GM12875 (cell line): ENCODE measurements around the gene INPP5J.

ENCODE experiments used
- H3K4me3 ChIP-seq: one replicate; pipeline ENCODE4 v1.5.1; 2011; ENCODE audit warnings: low read depth, low read length, control low read depth
- CTCF ChIP-seq: IDR thresholded peaks from 2 replicates; pipeline ENCODE4 v1.5.1; 2011; ENCODE audit warnings: low read depth, mild to moderate bottlenecking, control low read depth, inconsistent platforms, low read length, moderate library complexity, borderline replicate concordance; ENCODE audit not compliant: insufficient read depth

The INPP5J gene

GRCh38 chr22:31143537-31143936 is 20.8 kb downstream of the INPP5J start:
- no peak overlapping the region for H3K4me3 ChIP-seq
- no peak for TF ChIP-seq CTCF

GRCh38 chr22:31144223-31144622 is 21.5 kb downstream of the INPP5J start:
- no peak for TF ChIP-seq CTCF
- H3K4me3 ChIP-seq = no peak overlapping the region

- no peak for TF ChIP-seq CTCF
- H3K4me3 ChIP-seq = no peak overlapping the region
Observed at GRCh38 chr22:31148488-31148887, 25.7 kb downstream of the INPP5J start.

GRCh38 chr22:31148953-31149627 is 26.3 kb downstream of the INPP5J start:
- peak; percentile 87 for TF ChIP-seq CTCF
- H3K4me3 ChIP-seq = no peak overlapping the region

- peak; percentile 27; the same call in 1 of the 2 replicates for TF ChIP-seq CTCF
- H3K4me3 ChIP-seq = no peak overlapping the region
Observed at GRCh38 chr22:31150615-31151014, 27.8 kb downstream of the INPP5J start.

- H3K4me3 ChIP-seq = no peak overlapping the region
- TF ChIP-seq CTCF = no peak
Observed at GRCh38 chr22:31151872-31152271, 29.1 kb downstream of the INPP5J start.

GRCh38 chr22:31153357-31153756 is 30.6 kb downstream of the INPP5J start:
- H3K4me3 ChIP-seq = no peak overlapping the region
- no peak for TF ChIP-seq CTCF
